MM.1S (cell line): ENCODE results near the gene TUBB8B.
"Not testable (repeated sequence)": the region's sequence is repeated elsewhere in the genome, so short reads cannot be mapped to it uniquely, and the experiment has no call there.

Experiments used
- DNase-seq: peaks from one replicate; pipeline ENCODE4 v3.0.0-alpha.2; 2015
- H2AFZ ChIP-seq: fragments of 300-600 bp; sonication (generic); 2 replicates; pipeline ENCODE4 v1.6.0; 2016; ENCODE audit warnings: antibody characterized with exemption, low read length
- H3F3A ChIP-seq: fragments of 300-600 bp; sonication (generic); 2 replicates; pipeline ENCODE4 v1.6.1; 2016; ENCODE audit warnings: mild to moderate bottlenecking, antibody characterized with exemption, low read length, moderate library complexity, mixed read lengths; ENCODE audit not compliant: insufficient read depth
- H3K27ac ChIP-seq: fragments of 300-600 bp; sonication (generic); 2 replicates; pipeline ENCODE4 v1.5.1; 2016; ENCODE audit warnings: mild to moderate bottlenecking, low read length
- H3K27me3 ChIP-seq: fragments of 300-600 bp; sonication (generic); replicated peaks from 2 replicates; pipeline ENCODE4 v1.6.0; 2016; ENCODE audit warnings: low read length; ENCODE audit not compliant: insufficient read depth
- H3K36me3 ChIP-seq: fragments of 300-600 bp; sonication (generic); replicated peaks from 2 replicates; pipeline ENCODE4 v1.6.1; 2016; ENCODE audit warnings: mild to moderate bottlenecking, low read length, mixed read lengths; ENCODE audit not compliant: insufficient read depth
- H3K4me1 ChIP-seq: fragments of 300-600 bp; sonication (generic); 2 replicates; pipeline ENCODE4 v1.6.1; 2016; ENCODE audit warnings: low read length, mixed read lengths
- H3K4me2 ChIP-seq: fragments of 300-600 bp; sonication (generic); 2 replicates; pipeline ENCODE4 v1.6.0; 2016; ENCODE audit warnings: low read depth, low read length
- H3K4me3 ChIP-seq: fragments of 300-600 bp; sonication (generic); 2 replicates; pipeline ENCODE4 v1.5.1; 2016; ENCODE audit warnings: low read length, mixed read lengths
- H3K79me2 ChIP-seq: fragments of 300-600 bp; sonication (generic); 2 replicates; pipeline ENCODE4 v1.6.1; 2016; ENCODE audit warnings: mixed run types, low read length, mixed read lengths
- H3K9ac ChIP-seq: fragments of 300-600 bp; sonication (generic); 2 replicates; pipeline ENCODE4 v1.6.1; 2016; ENCODE audit warnings: low read length, mixed read lengths
- H3K9me2 ChIP-seq: fragments of 300-600 bp; sonication (generic); replicated peaks from 2 replicates; pipeline ENCODE4 v1.6.1; 2016; ENCODE audit warnings: mild to moderate bottlenecking, low read length, mixed read lengths; ENCODE audit not compliant: insufficient read depth
- H3K9me3 ChIP-seq: fragments of 300-600 bp; sonication (generic); replicated peaks from 2 replicates; pipeline ENCODE4 v1.6.1; 2016; ENCODE audit warnings: mild to moderate bottlenecking, low read length, mixed read lengths; ENCODE audit not compliant: insufficient read depth
- H4K20me1 ChIP-seq: fragments of 300-600 bp; sonication (generic); 2 replicates; pipeline ENCODE4 v1.6.1; 2016; ENCODE audit warnings: mild to moderate bottlenecking, low read length, moderate library complexity, mixed read lengths; ENCODE audit not compliant: insufficient read depth
- CTCF ChIP-seq: fragments of 300-600 bp; sonication (generic); IDR thresholded peaks from 2 replicates; pipeline ENCODE4 v1.5.1; 2016; ENCODE audit warnings: antibody characterized with exemption, low read length, mixed read lengths

Gene TUBB8B

GRCh38 chr18:49176-49665, at the start of gene TUBB8B:
Gene TUBB8B, minus strand, starts transcription at chr18:49615. Its CDS starts 58 bp downstream, at chr18:49557.
- not testable (repeated sequence) for H3K9me2 ChIP-seq, H3F3A ChIP-seq, H4K20me1 ChIP-seq, H3K27me3 ChIP-seq, DNase-seq, H3K4me1 ChIP-seq, H3K36me3 ChIP-seq, H3K9me3 ChIP-seq, H3K27ac ChIP-seq, H3K9ac ChIP-seq, H3K4me3 ChIP-seq, H2AFZ ChIP-seq, H3K4me2 ChIP-seq, H3K79me2 ChIP-seq

- not testable (repeated sequence) for H3K4me3 ChIP-seq, H3K27ac ChIP-seq, H3K79me2 ChIP-seq, H3K9me2 ChIP-seq, H3K27me3 ChIP-seq, H3K4me2 ChIP-seq, DNase-seq, H3K36me3 ChIP-seq, H4K20me1 ChIP-seq, H3K9me3 ChIP-seq, H3K9ac ChIP-seq, H3F3A ChIP-seq, H3K4me1 ChIP-seq, H2AFZ ChIP-seq
- peak; percentile 37 for TF ChIP-seq CTCF
These were observed 48.0 kb upstream of the TUBB8B start for GRCh38 chr18:97252-97914.

- H3K9me3 ChIP-seq, H3K79me2 ChIP-seq, H3K4me2 ChIP-seq, H3F3A ChIP-seq, DNase-seq, H3K36me3 ChIP-seq, H3K27ac ChIP-seq, H3K27me3 ChIP-seq, H3K4me3 ChIP-seq, H3K9me2 ChIP-seq, H4K20me1 ChIP-seq, H3K9ac ChIP-seq, H2AFZ ChIP-seq, H3K4me1 ChIP-seq: not testable (repeated sequence)
These were observed 47.3 kb upstream of the TUBB8B start for GRCh38 chr18:96767-97131.

- H2AFZ ChIP-seq, H3K4me3 ChIP-seq, H3K9me2 ChIP-seq, H3K36me3 ChIP-seq, H3K27ac ChIP-seq, H3K27me3 ChIP-seq, H3K79me2 ChIP-seq, H3K4me2 ChIP-seq, H3K4me1 ChIP-seq, H4K20me1 ChIP-seq, H3K9me3 ChIP-seq, H3F3A ChIP-seq, H3K9ac ChIP-seq, DNase-seq: not testable (repeated sequence)
- TF ChIP-seq CTCF = peak; percentile 7; the same call in 1 of the 2 replicates
These were observed 46.8 kb upstream of the TUBB8B start for GRCh38 chr18:96101-96766.

GRCh38 chr18:95580-95979, 46.2 kb upstream of the TUBB8B start:
- H3F3A ChIP-seq, H3K36me3 ChIP-seq, H4K20me1 ChIP-seq, H3K27ac ChIP-seq, H3K9me2 ChIP-seq, H3K27me3 ChIP-seq, H3K79me2 ChIP-seq, H3K4me1 ChIP-seq, H3K9ac ChIP-seq, H3K4me3 ChIP-seq, DNase-seq, H3K9me3 ChIP-seq, H3K4me2 ChIP-seq, H2AFZ ChIP-seq: not testable (repeated sequence)

- H3K9me2 ChIP-seq, H3K4me2 ChIP-seq, H2AFZ ChIP-seq, H3K36me3 ChIP-seq, H3K4me1 ChIP-seq, H3K27me3 ChIP-seq, H3K4me3 ChIP-seq, DNase-seq, H3K9me3 ChIP-seq, H4K20me1 ChIP-seq, H3F3A ChIP-seq, H3K79me2 ChIP-seq, H3K27ac ChIP-seq, H3K9ac ChIP-seq: not testable (repeated sequence)
These were observed 44.5 kb upstream of the TUBB8B start for GRCh38 chr18:93897-94408.
